GDM1 (cell line): Measurements from ENCODE around the gene PHYH.
"Not testable (repeated sequence)": the region's sequence is repeated elsewhere in the genome, so short reads cannot be mapped to it uniquely, and the experiment has no call there.

Source experiments
- DNase-seq: peaks from one replicate; lab custom pipeline; 2025; lab: John Stamatoyannopoulos, UW

Gene PHYH

GRCh38 chr10:13299437-13300287, at the start of gene PHYH:
TSS of gene PHYH (minus strand) at chr10:13300064. CDS start at chr10:13300042, 22 bp downstream.
- peak; percentile 72 for DNase-seq

- DNase-seq = peak; percentile 72
Measured at GRCh38 chr10:13348216-13349017, 48.6 kb upstream of the PHYH start, which contains the start of gene SEPHS1. TSS of gene SEPHS1 (minus strand) at chr10:13348293. CDS start at chr10:13344950, 3,343 bp downstream.

- DNase-seq = peak; percentile 72
Measured at GRCh38 chr10:13347500-13348156, 47.8 kb upstream of the PHYH start.

GRCh38 chr10:13347043-13347499, 47.2 kb upstream of the PHYH start:
- no peak for DNase-seq

GRCh38 chr10:13346283-13347042, 46.6 kb upstream of the PHYH start:
- DNase-seq = no peak

GRCh38 chr10:13340626-13341376, 40.9 kb upstream of the PHYH start:
- DNase-seq = no peak

- DNase-seq = no peak
Measured at GRCh38 chr10:13340068-13340467, 40.2 kb upstream of the PHYH start.

GRCh38 chr10:13338390-13339110, 38.7 kb upstream of the PHYH start:
- DNase-seq = no peak

- no peak for DNase-seq
Measured at GRCh38 chr10:13337827-13338196, 37.9 kb upstream of the PHYH start.

- no peak for DNase-seq
Measured at GRCh38 chr10:13337128-13337826, 37.4 kb upstream of the PHYH start.

GRCh38 chr10:13335881-13336280, 36.0 kb upstream of the PHYH start:
- no peak for DNase-seq

- no peak for DNase-seq
Measured at GRCh38 chr10:13334556-13334955, 34.7 kb upstream of the PHYH start.

- no peak for DNase-seq
Measured at GRCh38 chr10:13331646-13332045, 31.8 kb upstream of the PHYH start.

GRCh38 chr10:13330980-13331379, 31.1 kb upstream of the PHYH start:
- not testable (repeated sequence) for DNase-seq

GRCh38 chr10:13329565-13329964, 29.7 kb upstream of the PHYH start:
- DNase-seq = no peak

- DNase-seq = no peak
Measured at GRCh38 chr10:13328613-13329012, 28.7 kb upstream of the PHYH start.

GRCh38 chr10:13328126-13328525, 28.3 kb upstream of the PHYH start:
- DNase-seq = no peak

GRCh38 chr10:13327534-13327933, 27.7 kb upstream of the PHYH start:
- DNase-seq = no peak

GRCh38 chr10:13322615-13323148, 22.8 kb upstream of the PHYH start:
- no peak for DNase-seq
